ENCODE data around the gene ABHD2. TPM values are rescaled to one million over a fixed set of nuclear protein-coding genes. Genes with fewer than 3 reads are reported as not detected.

Gene ABHD2
- total and polyA plus RNA-seq, 9 of the 15 experiments (the other 6 are each of a cell fraction or from before 2014, with no cell fraction given): 16.9 to 99.8 (median 47.5) TPM

DNA sequence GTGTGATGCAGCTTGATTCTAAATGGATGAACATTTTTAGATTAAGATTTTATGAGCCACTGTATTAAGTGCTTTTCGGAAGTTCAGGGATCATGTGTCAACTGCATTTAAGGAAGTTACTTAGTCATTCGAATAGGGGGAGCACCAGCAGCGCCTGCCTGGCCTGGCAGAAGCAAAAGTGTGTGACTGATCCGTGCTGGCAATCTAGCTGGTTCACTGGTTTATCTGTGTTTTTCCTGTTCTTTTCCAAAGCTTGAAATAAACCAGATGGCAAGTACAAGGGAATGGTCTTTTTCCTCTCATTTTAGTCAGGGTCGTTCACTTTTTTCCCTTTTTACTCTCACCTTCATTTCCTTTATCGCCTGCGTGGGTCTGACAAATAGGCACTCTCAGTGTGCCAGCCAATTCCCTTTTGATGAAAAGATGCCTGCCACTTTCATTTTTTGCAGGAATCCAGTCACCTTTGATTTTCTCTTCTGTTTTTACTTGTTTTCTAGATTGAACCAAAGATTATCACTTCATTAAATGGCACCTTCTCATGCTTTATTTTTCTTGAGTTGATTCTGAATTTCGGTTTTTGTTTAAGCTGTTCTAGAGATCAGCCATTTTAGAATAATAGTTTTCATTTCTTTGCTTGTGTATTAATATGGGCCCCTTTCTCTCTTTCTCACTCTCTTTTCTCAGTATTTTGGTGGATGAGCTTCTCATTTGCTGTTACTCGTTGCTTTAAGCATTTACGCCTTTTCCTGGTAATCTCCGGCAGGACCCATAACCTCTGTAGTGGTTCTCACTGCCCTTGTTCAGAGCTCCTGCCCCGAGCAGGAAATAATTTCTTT, 2.8 kb downstream of the ABHD2 start (continued):
- no peak for TF ChIP-seq CHAMP1 (IDR thresholded peaks at IDR 0.05)
- TF ChIP-seq NR2C1 (IDR thresholded peaks at IDR 0.05): no peak
- TF ChIP-seq NR2C1 (tag; IDR thresholded peaks at IDR 0.05): peak; percentile 41; the same call in 1 of the 2 replicates
- no peak for TF ChIP-seq TCF3 (CRISPR knock-in tag; IDR thresholded peaks at IDR 0.05)
- no peak for TF ChIP-seq TOE1 (IDR thresholded peaks at IDR 0.05; ENCODE audit: borderline replicate concordance)
- no peak for TF ChIP-seq TOE1 (CRISPR knock-in tag; IDR thresholded peaks at IDR 0.05; ENCODE audit: borderline replicate concordance, low read depth)
- no peak for TF ChIP-seq RCOR1 (IDR thresholded peaks at IDR 0.05; ENCODE audit: borderline replicate concordance in 1 of 2, low read depth in 2 of 2, low read length in 2 of 2)
- no peak for TF ChIP-seq MED1 (CRISPR knock-in tag; IDR thresholded peaks at IDR 0.05; ENCODE audit: borderline replicate concordance)
- TF ChIP-seq CCAR2 (IDR thresholded peaks at IDR 0.05; ENCODE audit: low read depth, low read length): no peak
- no peak for TF ChIP-seq FUS (optimal IDR thresholded peaks at IDR 0.05; ENCODE audit: low read depth, low read length)
- TF ChIP-seq LEF1 (IDR thresholded peaks at IDR 0.05): peak; percentile 46; the same call in 1 of the 2 replicates
- TF ChIP-seq RNF2 (IDR thresholded peaks at IDR 0.05): no peak
- TF ChIP-seq ZNF24 (IDR thresholded peaks at IDR 0.05): no peak
- no peak; the same call in 1 of the 2 replicates for TF ChIP-seq ZFX (CRISPR knock-in tag; IDR thresholded peaks at IDR 0.05)
- TF ChIP-seq NCOR1 (IDR thresholded peaks at IDR 0.05): 0 out of 2 replicates have a peak, but pooled peaks have one; percentile 20
- TF ChIP-seq ETV6 (IDR thresholded peaks at IDR 0.05; ENCODE audit: borderline replicate concordance in 1 of 2, low read depth in 2 of 2, low read length in 1 of 2): no peak
- no peak for TF ChIP-seq ETV6 (CRISPR knock-in tag; IDR thresholded peaks at IDR 0.05; ENCODE audit: borderline replicate concordance)
- TF ChIP-seq ZNF384 (IDR thresholded peaks at IDR 0.05; ENCODE audit: low read depth, low read length): no peak
- TF ChIP-seq, protein P1, sequence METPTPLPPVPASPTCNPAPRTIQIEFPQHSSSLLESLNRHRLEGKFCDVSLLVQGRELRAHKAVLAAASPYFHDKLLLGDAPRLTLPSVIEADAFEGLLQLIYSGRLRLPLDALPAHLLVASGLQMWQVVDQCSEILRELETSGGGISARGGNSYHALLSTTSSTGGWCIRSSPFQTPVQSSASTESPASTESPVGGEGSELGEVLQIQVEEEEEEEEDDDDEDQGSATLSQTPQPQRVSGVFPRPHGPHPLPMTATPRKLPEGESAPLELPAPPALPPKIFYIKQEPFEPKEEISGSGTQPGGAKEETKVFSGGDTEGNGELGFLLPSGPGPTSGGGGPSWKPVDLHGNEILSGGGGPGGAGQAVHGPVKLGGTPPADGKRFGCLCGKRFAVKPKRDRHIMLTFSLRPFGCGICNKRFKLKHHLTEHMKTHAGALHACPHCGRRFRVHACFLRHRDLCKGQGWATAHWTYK (CRISPR knock-in tag; IDR thresholded peaks at IDR 0.05): no peak
- TF ChIP-seq GABPB1 (CRISPR knock-in tag; IDR thresholded peaks at IDR 0.05): no peak
- TF ChIP-seq MTA1 (IDR thresholded peaks at IDR 0.05; ENCODE audit: borderline replicate concordance): no peak
- TF ChIP-seq HDAC2 (IDR thresholded peaks at IDR 0.05): no peak; the same call in 1 of the 2 replicates
- no peak for TF ChIP-seq SOX6 (IDR thresholded peaks at IDR 0.05)
- TF ChIP-seq, protein P2, sequence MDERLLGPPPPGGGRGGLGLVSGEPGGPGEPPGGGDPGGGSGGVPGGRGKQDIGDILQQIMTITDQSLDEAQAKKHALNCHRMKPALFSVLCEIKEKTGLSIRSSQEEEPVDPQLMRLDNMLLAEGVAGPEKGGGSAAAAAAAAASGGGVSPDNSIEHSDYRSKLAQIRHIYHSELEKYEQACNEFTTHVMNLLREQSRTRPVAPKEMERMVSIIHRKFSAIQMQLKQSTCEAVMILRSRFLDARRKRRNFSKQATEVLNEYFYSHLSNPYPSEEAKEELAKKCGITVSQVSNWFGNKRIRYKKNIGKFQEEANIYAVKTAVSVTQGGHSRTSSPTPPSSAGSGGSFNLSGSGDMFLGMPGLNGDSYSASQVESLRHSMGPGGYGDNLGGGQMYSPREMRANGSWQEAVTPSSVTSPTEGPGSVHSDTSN (CRISPR knock-in tag; IDR thresholded peaks at IDR 0.05; ENCODE audit: low read depth): no peak
- TF ChIP-seq, protein P2 (tag; conservative IDR thresholded peaks at IDR 0.05; ENCODE audit: low read depth): no peak
